HG03442 (cell line): ENCODE results near the gene HYCC1.
A peak's percentile ranks its signal among the peaks of the same experiment; 100 is the strongest.

Source experiments
- ATAC-seq: cut with Tn5 transposase; IDR thresholded peaks from one replicate; pipeline ENCODE4 v1.9.1; 2021; ENCODE audit warnings: mild to moderate bottlenecking, moderate library complexity; ENCODE audit not compliant: unreplicated experiment

HYCC1 gene

DNA sequence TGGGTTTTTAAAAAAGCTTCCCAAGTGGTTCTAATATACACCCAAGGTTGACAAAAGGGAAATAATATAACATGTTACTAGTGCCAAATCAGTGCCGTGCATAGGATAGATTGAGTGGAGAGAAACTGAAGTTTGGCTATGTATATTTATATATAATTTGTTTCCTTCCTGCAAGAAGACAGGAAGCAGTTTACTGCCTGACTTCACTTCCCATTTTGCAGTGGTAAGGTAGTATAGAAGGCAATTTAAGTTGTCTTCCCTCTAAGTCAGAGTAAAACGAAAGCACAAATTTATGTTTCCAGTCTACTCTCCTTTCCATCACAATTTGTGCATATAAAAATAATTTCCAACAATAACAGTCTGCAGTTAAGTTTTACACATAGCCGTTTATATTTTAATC lies 3.4 kb upstream of the HYCC1 start:
- no peak for ATAC-seq

DNA sequence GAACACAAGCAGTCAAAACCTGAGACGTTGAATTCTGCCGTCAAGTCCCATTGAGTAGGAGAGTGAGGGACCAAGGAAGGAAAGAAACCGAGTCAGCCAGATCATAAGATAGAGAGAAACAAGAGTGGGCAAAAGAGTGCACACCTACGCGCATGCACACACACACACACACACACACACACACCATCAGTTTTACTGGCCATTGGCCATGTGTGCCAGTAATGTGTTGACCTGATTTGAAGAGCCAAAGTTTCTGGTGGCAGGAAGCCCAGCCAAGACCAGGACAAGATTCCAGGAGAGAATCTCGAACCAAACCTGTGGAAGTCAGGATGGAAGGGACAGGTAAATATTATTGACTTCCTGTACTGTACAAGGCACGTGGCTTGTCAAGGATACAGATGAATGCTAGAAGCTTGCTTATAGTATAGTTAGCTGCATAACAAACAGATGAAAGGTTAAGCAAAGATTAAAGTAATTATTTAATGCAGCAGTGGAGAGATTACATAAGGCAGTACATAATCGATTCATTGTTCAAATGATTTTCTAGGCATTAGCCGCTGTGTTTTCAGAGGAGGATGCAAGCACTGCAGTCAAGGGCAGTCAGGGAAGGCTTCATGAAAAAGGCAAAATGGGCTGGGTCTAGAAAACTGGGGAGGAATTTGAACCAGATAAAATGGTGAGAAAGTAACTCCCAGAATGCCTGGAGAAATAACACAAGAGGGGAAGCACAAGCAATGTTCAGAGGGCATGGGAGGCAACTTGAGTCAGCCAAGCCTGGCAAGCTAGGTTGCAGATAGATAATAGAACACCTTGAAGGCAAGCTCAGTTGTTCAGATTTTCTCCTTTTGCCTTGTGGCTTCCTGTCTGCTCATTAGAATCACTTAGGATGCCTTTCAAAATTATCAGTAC lies 2.7 kb upstream of the HYCC1 start:
- ATAC-seq, result no peak

DNA sequence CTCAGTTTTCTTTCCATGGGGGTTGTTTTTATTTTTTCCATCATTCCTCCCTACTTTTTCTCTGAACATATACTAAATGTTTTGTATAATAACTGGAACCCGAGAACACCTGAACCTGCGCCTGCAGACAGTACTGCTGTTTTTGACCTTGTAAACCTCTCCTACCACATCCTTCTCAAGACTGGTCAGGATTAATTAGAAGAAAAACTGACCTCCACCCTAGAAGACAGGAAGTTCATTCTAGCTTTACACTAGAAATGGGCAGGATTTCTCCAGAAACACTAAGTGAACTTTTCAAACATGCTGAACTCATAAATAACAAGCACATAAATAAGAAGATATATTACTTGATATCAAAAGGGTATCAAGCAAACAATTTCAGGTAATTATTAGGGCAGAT lies 751 bp upstream of the HYCC1 start:
- ATAC-seq, result no peak

DNA sequence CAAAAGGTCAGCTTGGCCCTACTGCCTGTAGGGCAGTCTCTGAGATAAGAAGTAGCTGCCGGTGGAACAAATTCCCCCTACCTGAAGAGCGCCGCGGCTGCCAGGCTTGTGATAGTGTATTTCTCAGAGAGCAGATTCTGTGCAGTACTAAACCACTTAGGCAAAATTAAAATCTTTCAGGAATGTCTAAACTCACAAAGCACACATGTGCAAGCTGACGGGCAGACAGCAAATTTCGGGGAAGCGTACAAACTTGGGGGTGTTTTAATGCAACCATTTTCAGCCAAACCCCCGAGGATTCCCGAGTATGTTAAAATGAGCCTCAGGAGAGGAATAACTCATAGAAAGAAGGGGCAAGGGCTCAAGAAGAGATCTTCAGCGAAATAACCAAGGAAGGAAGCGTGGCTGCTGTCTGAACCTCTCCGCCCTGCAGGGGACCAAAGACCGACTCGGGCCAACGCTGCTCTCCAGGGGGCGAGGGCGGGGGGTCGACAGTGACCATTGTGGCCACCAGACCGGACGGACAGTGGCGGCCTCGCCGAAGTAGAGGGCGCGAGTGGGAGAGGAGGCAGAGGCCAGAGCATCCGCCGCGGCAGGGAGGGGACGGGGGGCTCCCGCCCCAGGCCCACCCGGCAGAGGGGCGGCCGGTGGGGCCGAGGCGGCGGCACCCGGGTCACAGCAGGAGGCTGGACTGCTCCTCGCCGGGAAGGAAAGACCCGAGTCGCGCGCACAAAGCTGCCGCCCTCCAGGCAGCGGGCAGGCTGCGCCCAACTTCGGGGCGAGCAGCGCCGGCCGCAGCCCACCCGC lies 819 bp downstream of the HYCC1 start:
- ATAC-seq, result peak; percentile 4

DNA sequence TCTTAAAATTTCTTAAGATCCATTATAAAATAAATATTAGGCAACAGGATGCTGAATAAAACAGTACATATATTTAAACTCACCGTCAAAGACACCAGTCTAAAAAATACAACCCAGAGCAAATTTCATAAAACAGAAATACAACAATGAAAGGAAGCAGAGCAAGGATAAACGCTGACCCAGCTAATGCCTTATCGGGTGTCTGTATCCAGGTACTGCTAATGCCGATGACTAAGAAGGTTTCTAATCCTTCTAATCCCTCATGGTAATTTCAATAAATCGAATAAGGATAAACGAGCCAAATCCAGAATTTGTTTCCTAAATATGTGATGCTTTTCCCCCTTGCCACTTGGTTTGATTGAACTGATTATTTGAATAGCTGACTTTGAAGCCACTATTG lies 1.7 kb downstream of the HYCC1 start:
- no peak for ATAC-seq

DNA sequence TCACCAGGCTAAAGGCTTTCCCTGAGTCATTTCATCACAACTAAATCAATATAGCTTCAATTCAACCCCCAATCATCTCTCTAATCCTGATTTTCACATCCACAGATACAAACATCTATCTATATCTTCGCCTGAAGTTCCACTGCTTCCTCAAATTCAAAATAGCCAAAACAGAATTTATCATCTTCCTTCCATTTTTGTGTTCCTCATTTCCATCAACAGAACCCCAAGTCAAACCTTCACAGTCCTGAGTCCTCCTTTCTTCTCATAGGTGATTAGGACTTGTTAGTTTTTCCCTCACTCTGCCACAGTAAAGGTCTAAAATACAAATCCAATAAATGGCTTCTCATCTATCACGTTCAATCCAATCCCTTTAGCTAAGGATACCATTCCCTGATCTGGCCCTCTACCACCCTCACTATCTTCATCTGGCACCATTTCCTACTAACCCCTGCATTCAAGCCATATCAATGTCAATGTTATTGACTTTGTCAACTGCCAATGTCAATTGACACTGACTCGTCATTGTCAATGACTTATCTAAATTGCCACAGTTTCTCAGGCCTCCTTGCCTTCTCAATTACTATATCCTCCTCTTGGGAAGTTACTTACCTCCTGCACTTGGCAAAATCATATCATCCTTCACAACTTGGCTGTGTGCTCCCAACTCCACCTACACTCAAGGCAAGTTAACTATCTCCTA lies 2.6 kb downstream of the HYCC1 start:
- no peak for ATAC-seq

DNA sequence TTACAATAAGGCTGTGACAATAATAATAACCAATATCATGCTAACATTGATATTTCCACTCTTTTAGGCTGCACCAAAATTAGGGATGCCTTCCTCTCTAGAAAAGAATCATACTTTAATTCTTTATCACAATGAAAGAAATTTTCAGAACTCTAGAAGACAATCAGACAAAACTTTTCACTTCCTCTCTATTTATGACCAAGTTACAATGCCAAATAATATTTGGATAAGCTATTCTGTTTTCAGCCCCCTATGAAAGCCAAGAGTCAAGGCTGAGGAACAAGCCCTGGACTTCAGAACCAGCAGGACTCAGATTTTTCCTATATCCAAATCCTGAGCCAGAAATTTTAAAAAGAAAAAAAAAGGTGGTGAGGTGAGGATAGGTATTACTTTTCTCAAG lies 4.6 kb downstream of the HYCC1 start:
- ATAC-seq, result no peak

DNA sequence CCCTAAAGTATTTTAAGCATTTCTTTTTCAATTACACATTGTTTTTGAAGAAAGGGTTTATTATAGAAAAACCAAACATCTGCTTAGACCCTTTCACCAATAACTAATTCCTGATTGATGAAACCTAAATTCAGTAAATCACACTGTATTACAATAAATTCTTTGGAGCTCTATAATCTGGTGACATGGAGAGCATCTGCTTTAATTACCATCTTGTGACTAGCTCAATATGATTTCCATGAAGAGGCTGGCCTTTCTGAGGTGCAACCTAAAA lies 9.7 kb downstream of the HYCC1 start:
- no peak for ATAC-seq

DNA sequence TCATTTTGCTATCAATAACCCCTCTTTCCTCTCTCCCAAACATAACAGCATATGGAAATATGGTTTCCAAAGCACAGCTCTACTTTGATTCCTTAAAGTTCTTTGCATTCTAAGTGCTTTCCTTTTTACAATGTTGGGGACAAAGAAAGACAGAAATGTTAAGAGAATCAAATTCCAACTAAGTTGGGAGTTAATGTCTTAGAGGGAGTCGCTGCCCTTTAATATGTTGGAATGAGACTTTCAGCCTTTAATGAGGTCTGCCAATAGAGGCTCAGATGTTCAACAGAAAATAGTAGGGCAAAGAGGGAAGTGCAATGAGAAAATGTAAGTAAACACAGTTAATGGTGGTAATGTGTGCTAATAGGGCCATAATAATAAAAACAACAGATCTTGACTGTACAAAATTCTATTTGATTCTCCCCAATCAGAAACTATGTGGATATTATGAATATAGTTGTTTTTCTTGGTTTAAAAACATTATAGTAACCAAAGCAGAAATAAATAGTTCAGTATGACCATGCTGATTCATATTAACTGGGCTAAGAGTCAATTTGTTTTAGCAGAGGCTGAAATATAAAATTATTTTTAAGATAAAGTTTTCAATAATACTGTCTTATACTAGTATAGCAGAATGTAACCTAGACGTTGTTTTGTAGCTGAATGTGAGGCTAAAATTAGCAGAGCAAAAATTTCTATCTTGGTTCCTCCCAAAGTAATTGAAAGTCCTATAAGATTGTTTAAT lies 10.3 kb downstream of the HYCC1 start:
- ATAC-seq, result no peak

DNA sequence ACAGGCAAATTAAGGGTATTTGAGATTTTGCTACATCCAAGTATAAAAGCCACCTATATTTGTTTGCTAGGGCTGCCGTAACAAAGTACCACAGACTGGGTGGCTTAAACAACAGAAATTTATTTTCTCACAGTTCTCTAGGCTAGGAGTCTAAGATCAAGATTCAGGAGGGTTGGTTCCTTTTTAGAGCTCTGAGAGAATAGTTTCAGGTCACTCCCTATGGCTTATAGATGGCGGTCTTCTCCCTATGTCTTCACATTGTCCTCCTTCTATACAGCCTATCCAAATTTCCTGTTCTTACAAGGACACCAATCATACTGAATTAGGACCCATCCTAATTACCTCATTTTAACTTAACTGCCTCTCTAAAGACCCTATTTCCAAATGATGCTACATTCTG lies 11.2 kb downstream of the HYCC1 start:
- no peak for ATAC-seq

DNA sequence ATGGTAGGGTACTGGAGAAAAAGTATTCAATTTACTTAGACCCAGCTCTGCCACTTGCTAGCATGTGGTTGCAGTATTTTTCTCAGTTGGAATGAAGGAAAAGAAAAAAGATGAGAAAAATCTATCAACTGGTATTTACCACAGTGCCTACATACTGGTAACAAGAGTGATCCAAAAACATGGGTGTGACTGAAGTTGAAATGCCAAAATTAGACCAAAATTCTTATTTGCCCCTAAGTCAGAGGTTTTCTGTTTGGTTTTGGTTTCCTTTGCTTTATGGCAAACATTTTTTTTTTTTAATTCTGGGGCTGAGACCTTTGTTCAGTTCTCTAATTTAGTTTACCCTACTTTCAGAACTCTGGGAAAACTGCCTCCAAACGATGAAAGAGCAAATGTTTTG lies 12.3 kb downstream of the HYCC1 start:
- no peak for ATAC-seq

DNA sequence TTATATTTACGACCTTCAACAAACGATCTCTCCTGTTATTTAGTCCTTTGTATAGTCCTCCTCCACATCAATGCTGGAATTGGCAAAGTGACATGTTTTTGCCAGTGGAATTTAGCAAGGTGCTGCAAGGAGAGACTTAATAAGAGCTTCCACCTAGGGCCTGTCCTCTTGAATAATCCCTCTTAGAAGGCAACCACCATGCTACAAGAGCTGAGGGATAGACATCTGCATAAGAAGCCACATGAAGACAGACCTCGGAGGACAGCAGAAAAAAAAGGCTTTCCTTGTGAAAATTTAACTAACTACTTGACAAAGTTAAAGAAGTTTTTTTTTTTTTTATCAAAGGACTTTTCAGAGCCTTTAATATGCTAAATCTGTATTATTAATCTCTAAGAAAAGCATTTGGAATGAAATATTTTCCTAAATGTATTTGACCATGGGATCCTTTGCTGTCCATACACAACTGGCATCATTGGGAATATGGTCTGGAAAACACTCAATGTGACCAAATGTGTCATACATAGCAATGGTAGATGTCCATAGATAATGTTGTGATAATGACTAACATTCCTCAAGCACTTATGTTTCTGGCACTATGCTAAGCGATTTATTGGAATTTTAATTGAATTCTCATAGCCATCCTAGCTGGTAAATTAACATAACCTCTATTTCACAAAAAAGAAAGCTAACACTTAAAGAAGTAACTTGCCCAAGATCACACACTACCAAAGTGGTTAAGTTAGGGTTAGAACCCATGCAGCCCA lies 13.2 kb downstream of the HYCC1 start:
- ATAC-seq, result no peak

DNA sequence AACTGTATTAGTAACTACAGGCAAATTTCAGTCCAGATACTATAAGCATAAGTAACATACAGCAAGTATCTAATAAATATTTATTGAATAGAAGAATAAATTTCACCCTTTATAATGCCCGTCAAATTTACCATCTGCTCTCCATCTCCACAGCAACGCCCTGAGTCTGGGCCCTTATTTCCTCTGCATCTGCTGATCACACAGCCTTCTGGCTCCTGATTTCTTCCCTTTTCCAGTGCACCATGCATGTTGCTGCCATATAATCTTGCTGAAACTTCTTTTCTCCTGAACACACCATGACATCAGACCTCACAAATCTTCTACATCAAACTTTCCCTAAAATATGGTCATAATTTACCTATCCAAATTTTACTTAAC lies 15.4 kb downstream of the HYCC1 start:
- no peak for ATAC-seq

DNA sequence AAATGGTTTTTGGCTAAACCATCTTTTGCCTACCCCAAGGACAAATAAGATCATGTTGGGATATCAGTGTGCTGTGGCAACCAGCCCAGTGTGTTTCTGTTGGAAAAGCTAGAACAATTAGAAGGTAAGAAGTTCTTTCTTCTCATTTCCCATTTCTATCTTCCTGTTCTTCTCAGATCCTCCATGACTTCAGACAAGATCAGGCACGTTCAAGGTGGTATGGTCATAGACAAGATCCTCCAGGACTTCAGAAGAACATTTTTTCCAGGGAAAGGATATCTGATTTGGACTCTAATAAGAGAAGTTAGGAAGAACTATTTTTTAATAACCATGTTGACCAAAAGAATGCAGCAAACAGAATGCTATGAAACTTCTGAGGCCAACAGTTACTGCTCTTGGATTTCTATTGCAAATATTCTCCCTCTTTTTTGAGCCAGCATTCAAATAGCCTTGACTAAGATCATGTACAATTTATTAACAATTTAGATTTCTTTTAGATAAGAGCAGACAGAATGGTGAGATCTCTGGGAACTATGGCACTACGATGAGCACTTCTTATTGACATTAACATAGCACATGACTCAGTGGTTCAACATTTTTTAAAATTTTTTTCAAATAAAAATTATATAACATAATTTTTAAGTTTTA lies 15.9 kb downstream of the HYCC1 start:
- ATAC-seq, result no peak

DNA sequence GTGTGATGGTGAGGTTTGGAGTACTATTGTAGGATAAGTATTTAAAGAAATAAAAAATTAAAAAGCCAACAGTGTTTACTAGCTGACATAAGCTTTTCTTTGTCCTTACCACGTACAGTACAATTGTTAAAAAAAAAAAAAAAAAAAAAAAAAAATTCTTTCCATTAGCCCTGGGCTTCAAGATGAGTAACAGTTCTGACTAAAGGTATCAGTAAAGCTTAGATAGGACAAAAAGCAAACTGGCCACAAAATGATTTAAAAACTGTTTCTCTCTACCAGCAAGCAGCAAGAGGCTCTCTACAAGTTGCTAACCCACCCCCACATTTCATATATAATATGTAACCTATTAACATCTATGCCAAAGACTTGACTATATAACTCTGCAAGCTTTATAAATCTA lies 17.5 kb downstream of the HYCC1 start:
- no peak for ATAC-seq

DNA sequence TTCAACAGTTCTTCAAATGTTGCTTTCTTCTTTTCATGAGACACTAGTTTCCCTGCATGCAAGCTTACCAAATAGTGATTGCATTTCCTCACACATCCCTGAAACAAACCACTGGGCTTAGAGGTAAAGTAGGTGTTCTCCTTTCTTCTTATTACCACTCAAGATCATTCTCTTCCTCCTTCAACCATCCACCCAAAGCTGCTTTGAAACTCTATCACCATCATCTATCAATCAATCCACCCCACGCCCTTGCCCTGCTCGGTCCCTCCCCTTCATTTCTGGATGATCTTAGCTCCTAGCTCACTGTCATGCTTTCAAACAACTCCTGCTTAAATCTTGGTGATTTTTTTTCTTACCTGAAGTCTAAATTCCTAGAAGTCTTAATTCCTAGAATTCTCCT lies 18.9 kb downstream of the HYCC1 start:
- ATAC-seq, result no peak

DNA sequence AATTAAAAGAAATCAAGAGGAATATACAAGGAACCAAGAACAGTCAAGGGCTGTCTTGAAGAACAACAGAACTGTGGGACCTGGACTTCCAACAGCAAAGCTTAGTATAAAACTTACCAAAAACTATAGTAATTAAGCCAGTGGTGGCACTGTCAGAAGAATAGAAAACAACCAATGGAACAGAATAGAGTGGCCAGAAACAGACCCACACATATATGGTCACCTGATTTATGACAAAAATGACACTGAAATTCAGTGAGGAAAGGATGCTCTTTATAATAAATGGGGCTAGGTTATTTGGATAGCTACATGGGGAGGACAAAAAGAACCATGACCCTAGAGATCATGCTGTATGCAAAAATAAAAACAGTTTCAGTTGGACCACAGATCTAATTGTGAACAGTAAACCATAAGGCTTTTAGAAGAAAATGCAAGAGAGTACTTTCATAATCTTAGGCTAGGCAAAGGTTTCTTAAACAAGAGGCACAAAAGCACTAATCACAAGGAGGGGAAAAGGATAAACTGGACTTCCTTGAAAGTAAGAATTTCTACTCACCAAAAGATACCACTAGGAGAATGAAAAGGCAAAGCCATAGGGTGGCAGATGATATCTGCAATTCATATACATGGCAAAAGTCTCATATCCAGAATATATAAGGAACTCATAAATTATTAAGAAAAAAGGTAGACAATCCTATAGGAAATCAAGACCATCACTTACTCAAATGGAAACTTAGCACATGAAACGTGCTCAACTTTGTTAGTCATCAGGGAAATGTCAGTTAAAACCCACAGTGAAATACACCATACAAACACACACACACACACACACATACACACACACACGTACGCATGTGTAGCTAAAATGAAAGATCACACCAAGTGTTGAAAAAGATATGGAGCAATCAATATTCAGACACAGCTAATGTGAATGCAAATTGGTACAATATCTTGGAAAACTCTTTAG lies 20.8 kb downstream of the HYCC1 start:
- ATAC-seq, result peak; percentile 81

DNA sequence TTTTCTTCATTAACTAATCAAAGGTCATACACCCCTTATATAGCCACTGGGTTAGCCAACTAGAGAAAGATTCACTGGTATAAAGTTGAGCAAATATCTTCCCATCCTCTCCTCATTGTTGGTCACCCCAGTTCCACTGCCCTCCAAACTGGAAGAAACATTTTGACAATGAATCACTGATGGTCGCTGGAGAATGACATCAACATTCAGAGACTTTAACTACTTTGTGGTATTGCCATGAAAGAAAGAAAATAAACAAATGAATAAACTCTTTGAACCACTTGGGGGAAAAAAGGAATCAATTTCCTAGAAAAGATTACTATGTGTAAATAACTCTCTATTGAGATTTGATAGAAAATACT lies 23.4 kb downstream of the HYCC1 start:
- no peak for ATAC-seq
